Activated T-helper 1 cell treated with anti-CD3 and anti-CD28 coated beads, Interleukin-12 subunit alpha, Interleukin-12 subunit beta, Interleukin-2, Interleukin-4 antibody, amounts not matched to agents 30 ng/mL and 10 ng/mL and 1 ng/mL, durations not matched to agents 14 hours and 24 hours and 36 hours (primary cell): ENCODE data around the gene GTPBP3. TPM values are rescaled to one million over a fixed set of nuclear protein-coding genes. Genes with fewer than 3 reads are reported as not detected.

Experiments used
- DNase-seq: peaks from one replicate; pipeline ENCODE4 v3.0.0; 2021; ENCODE audit warnings: low spot score
- H3K27ac Mint-ChIP-seq: one replicate; pipeline ENCODE4 v1.8.0; 2021; ENCODE audit warnings: mild to moderate bottlenecking, mixed read lengths
- H3K27me3 Mint-ChIP-seq: one replicate; pipeline ENCODE4 v1.8.0; 2022; ENCODE audit warnings: mild to moderate bottlenecking, moderate library complexity, mixed read lengths; ENCODE audit not compliant: insufficient read depth
- H3K36me3 Mint-ChIP-seq: one replicate; pipeline ENCODE4 v1.8.0; 2021; ENCODE audit warnings: low read depth, mixed read lengths
- H3K4me1 Mint-ChIP-seq: one replicate; pipeline ENCODE4 v1.8.0; 2021; ENCODE audit warnings: low read depth, mixed read lengths
- H3K4me3 Mint-ChIP-seq: one replicate; pipeline ENCODE4 v1.8.0; 2021; ENCODE audit warnings: mild to moderate bottlenecking, moderate library complexity, mixed read lengths
- H3K9me3 Mint-ChIP-seq: one replicate; pipeline ENCODE4 v1.8.0; 2021; ENCODE audit warnings: mixed read lengths
- intact Hi-C: fragments of 100-400 bp; cut with micrococcal nuclease; formaldehyde crosslinking; loops from one replicate; pipeline ENCODE4 v1.15.1; 2024
- total RNA-seq: library from RNA; stranded (reverse); gene quantifications from 2 replicates; pipeline ENCODE4 v1.2.3, GENCODE V29; 2022

Gene GTPBP3
- total RNA-seq, 1 donor from 2014 or later: 72.0 TPM

DNA sequence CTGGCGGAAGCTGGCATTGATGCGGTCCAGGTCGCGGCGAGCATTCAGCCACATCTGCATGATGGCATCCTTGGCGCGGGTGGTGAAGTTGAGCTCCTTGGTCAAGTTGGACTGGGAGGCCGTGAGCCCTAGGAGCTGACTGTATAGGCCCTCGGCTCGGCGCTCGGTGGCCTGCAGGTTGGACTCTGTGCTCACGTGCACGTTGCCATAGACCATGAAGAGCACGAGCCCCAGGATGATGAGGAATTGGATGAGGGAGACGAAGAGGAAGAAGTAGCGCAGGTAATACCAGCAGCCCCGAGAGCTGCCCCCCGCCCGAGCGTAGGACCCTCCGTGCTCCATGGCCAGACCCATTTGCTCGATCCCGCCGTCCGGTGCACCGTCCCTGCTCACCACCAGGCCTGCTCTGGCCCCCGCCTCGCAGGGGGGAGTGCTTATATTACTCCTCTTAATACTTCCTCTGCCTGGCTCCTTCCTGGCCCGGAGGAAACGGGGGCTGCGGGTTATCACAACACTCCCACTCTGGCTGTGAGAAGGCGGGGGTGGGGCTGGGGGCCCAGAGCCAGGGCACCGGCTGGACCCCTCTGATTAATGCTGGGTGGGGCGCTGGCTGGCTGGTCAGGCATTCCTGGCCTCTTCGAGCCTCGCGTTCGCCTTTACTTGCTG lies 39.7 kb downstream of the GTPBP3 start, which contains the start of gene PLVAP:
TSS of gene PLVAP (minus strand) at position 408 of the 666 bp plus-strand sequence. CDS start at position 354, 54 bp downstream.
- Mint-ChIP-seq H3K36me3 (no peaks in the 10 kb centered on the region), H3K27me3 (no peaks in the 10 kb centered on the region), H3K9me3 (peaks cover 3% of the 10 kb centered on the region), H3K27ac (no peak within 1 kb of the TSS), H3K4me3 (no peak within 1 kb of the TSS), H3K4me1 (no peaks in the 10 kb centered on the region)
- DNase-seq: no peak
- intact Hi-C loops: no loop called here

DNA sequence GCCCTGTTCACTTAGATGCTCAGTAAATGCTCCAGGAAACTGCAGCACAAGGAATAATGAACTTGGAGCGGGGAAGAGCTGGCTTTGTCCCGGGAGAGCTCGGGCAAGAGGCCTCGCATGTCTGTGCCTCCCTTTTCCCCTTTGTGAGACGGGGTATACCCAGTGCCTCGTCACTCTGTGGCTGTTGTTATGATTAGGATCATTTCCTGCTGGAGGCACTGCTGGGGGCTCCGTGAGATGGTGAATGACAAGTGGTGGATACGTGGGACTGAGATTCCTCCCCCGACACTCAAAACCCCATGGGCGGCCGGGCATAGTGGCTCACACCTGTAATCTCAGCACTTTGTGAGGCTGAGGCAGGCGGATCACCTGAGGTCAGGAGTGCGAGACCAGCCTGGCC lies 40.9 kb downstream of the GTPBP3 start:
- Mint-ChIP-seq H3K27me3 (no peaks in the 10 kb centered on the region), H3K4me1 (peaks cover 5% of the 10 kb centered on the region), H3K36me3 (no peaks in the 10 kb centered on the region), H3K4me3 (no peak overlapping the region), H3K27ac (no peak overlapping the region), H3K9me3 (peaks cover 3% of the 10 kb centered on the region)
- no peak for DNase-seq
- intact Hi-C loops: no loop called here

DNA sequence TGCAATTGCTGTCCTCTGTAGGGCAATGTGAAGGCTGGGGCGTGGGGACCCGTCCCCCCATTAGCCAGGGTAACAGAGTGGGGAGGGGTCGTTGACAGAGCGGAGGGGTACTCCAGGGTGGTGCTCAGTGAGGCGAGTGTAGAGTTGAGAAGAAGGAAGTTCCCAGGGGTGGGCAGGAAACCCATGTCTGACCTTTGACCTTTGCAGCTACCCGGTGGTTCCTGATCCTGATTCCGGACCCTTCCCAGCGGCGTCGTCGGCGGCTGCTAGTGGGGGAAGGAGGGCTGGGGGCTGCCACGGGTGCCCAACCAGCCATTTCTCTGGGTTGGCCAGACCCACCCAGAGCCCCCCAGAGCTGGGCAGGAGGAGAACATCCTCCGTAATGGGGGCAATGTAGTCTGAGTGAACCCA lies 41.9 kb downstream of the GTPBP3 start:
- peaks cover 3% of the 10 kb centered on the region for H3K9me3 Mint-ChIP-seq
- no peak for DNase-seq
- H3K27me3 Mint-ChIP-seq: no peaks in the 10 kb centered on the region
- H3K27ac Mint-ChIP-seq: no peak overlapping the region
- no peak overlapping the region for H3K4me3 Mint-ChIP-seq
- no peaks in the 10 kb centered on the region for H3K36me3 Mint-ChIP-seq
- intact Hi-C loops: no loop called here
- H3K4me1 Mint-ChIP-seq: peaks cover 5% of the 10 kb centered on the region

DNA sequence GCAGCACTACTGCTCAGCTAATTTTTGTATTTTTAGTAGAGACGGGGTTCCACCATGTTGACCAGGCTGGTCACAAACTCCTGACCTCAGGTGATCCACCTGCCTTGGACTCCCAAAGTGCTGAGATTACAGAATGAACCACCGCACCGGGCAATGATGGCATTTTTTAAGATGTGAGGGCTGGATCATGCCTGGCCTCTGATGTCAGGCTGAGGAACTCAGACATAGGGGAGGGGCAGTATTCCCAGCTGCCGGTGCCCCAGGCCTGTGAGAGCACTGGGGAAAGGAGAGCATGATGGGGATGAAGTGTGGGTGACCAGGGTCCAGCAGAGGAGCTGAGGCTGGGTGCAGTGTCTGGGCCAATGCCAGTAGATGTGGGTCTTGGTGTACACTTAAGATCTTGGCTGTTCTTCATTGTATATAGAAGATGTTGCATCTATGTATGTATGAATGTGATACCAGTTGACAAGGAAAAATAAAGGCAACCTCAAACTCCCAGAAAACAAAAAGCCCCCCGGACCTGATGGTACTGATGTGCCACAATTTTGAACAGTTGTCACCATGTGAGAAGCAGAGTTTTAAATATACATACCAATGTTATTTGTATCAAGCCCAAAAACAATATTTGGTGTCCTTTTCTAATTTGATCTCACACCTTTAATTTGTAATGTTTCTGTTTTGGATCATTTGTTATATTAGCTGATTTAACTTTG lies 43.2 kb downstream of the GTPBP3 start:
- Mint-ChIP-seq H3K36me3 (no peaks in the 10 kb centered on the region), H3K27ac (no peak overlapping the region), H3K9me3 (peaks cover 3% of the 10 kb centered on the region), H3K4me1 (peaks cover 5% of the 10 kb centered on the region), H3K4me3 (no peak overlapping the region), H3K27me3 (no peaks in the 10 kb centered on the region)
- no peak for DNase-seq
- intact Hi-C loops: loop anchor here (10.0 kb wide), 1 partner anchor 316 kb away; no protein-coding TSS in a partner anchor

DNA sequence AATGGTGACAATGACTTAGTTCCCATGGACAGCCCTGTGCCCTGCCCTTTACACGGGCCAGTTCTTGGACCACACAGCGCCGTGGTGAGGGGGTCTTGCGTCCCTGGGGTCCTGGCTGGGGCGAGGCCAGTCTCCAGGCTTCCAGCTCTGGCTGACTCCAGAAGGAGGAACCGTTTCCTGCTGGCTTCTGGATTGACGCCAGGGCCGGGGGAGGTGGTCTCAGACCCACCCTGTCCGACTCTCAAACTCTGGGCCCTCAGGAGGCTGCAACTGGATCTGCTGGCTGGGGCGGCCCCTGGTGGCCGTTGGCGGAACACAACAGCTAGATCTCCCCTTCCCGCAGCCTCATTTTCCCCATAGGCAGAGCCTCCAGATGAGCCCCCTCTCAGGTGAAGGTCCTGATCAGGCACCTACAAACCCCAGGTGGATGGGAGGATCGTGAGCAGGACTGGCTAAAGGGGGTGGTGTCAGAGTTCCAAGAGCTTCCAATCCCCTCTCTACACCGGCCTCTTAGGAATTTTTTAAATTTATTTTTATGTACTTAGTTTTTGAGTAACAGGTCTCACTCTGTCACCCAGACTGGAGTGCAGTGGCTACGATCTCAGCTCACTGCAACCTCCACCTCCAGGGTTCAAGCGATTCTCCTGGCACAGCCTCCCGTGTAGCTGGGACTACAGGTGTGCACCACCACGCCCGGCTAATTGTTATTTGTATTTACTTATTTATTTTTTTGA lies 48.7 kb downstream of the GTPBP3 start:
- H3K27ac Mint-ChIP-seq: no peak overlapping the region
- peaks cover 10% of the 10 kb centered on the region for H3K4me1 Mint-ChIP-seq
- intact Hi-C loops: loop anchor here (1.0 to 10.0 kb wide), 3 partner anchors 40 to 321 kb away; no protein-coding TSS in a partner anchor
- peaks cover 21% of the 10 kb centered on the region for H3K27me3 Mint-ChIP-seq
- peak; percentile 46 for DNase-seq
- H3K4me3 Mint-ChIP-seq: no peak overlapping the region
- H3K36me3 Mint-ChIP-seq: no peaks in the 10 kb centered on the region
- H3K9me3 Mint-ChIP-seq: peaks cover 4% of the 10 kb centered on the region

DNA sequence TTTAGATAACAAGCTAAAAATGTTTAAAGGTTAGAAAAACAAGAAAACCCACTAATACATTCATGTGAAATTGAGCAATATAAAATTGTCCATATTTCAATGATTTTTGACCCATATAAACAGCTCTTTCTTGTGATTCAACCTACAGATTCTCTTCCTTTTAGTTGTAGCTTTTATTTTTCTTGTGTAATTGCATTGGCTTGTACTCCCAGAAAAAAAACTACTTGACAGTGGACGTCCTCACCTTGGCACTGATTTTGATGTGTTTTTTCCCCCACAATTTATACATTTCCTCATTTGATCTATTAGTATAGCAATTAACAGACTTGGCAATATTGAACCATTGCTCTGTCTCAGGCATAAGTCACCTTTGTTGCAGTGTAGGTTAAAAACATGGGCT lies 51.9 kb downstream of the GTPBP3 start:
- Mint-ChIP-seq H3K27ac (no peak overlapping the region), H3K9me3 (peaks cover 4% of the 10 kb centered on the region), H3K4me1 (peaks cover 11% of the 10 kb centered on the region), H3K4me3 (no peak overlapping the region), H3K36me3 (no peaks in the 10 kb centered on the region), H3K27me3 (peaks cover 21% of the 10 kb centered on the region)
- DNase-seq: no peak
- intact Hi-C loops: loop anchor here (10.0 kb wide), 1 partner anchor 324 kb away; no protein-coding TSS in a partner anchor

DNA sequence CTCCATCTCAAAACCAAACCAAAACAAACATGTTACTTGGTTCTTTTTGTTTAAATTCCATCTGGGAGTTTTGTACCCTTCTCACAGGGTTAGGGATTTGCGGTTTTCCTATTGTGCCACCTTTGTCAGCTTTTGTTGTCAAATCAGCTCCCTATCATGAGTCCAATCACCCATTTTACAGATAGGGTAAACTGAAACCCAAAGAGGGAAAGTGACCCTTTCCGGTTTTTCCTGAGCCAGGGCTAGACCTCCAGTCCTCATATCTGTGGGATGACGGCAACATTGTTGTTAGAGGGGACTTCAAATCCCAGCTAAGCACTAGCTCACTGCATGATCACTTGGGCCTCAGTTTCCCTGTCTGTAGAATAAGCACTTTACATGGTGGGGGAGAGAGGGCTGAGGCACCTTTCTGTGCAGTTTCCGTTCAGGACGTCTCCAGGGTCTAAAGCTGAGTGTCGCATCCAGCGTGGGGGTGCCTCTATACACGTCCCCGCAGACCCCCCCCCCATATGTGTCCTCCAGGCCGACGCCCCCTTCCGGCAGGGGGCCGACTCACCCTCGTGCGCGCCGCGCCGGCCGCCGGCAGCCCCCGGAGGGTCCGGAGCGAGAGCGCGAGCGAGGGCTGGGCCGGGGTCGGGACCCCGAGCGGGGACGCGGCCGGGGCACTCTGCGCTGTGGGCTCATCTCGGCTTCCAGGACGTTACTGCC lies 52.8 kb downstream of the GTPBP3 start:
- intact Hi-C loops: loop anchor here (10.0 kb wide), 1 partner anchor 325 kb away; no protein-coding TSS in a partner anchor
- DNase-seq: no peak
- H3K4me1 Mint-ChIP-seq: peaks cover 16% of the 10 kb centered on the region
- H3K4me3 Mint-ChIP-seq: peak overlapping the region; percentile 90
- H3K9me3 Mint-ChIP-seq: peaks cover 4% of the 10 kb centered on the region
- H3K27ac Mint-ChIP-seq: no peak overlapping the region
- no peaks in the 10 kb centered on the region for H3K36me3 Mint-ChIP-seq
- H3K27me3 Mint-ChIP-seq: peaks cover 21% of the 10 kb centered on the region

DNA sequence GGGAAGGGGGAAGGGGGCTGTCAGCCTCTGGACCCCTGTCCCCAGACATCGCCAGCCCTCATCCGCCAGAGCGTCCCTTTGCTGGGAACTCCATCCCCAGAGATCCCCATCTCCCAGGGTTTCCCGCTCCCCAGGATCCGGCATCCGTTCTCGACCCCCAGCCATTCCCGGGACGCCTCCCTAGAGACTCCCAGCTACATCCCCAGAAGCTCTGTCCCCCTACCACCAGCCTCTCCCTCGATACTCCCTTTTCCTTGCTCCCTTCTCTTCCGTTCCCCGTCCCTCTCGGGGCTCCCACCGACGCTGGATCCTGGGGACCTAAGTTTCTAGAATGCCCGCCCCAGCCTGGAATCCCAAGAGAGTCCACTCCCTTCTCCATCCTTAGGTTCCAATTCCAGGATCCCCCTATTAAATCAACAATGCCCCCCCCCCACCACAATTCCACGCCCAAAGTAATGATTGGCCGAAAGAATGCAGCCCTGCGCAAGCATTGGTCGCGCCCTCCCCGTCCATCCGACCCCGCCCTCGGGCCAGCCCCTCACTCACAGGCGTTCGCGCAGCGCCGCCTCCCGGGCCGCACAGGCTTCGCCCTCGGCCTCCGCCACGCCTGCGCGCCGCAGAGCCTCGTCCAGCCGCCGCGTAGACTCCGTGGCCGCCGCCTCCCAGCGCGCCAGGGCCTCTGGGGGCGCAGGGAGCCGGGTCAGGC lies 53.5 kb downstream of the GTPBP3 start:
- Mint-ChIP-seq H3K27ac (peak overlapping the region; percentile 29), H3K4me1 (peaks cover 20% of the 10 kb centered on the region), H3K36me3 (no peaks in the 10 kb centered on the region), H3K4me3 (peak overlapping the region; percentile 90), H3K9me3 (peaks cover 4% of the 10 kb centered on the region), H3K27me3 (peaks cover 21% of the 10 kb centered on the region)
- DNase-seq: peak; percentile 88
- intact Hi-C loops: loop anchor here (1.0 kb wide), 5 partner anchors 12 to 124 kb away; partner anchors contain the start of genes BABAM1 and MVB12A

DNA sequence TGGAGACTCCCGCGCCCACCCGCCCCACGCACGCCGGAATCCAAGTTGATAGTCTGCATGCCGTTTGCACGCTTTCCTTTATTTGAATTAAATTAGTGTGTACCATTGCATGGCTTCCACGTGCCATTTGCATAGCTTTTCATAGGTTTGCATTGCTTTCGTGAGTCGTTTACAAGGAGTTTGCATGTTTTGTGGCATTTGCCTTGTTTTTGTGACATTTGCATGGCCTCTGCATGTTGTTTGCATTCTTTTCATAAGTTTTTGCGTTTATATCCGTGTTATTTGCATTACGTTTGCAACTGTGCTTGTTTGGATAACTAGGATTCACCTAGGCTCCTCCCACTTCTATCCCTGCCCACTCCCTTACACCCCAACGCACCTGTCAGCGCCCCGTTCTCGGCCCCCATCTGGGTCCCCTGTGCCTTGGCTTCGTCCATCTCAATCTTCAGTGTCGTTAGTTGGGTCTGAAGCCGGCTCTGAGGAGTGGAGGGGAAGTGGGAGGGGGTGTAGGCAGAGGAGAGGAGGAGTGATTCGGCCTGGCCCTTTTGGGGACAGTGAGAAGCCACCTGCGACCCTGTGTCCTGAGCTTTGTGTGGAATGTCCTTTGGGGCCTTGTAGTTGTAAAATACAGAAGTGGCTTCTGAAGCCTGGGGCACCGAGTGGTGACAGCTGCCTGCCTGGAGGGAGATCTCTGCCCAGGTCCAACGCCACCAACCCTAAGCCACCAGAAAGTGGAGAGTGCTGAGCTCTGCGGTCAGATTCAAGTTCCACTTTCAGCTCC lies 54.2 kb downstream of the GTPBP3 start:
- peaks cover 18% of the 10 kb centered on the region for H3K27me3 Mint-ChIP-seq
- no peak overlapping the region for H3K27ac Mint-ChIP-seq
- H3K4me3 Mint-ChIP-seq: peak overlapping the region; percentile 78
- no peak for DNase-seq
- intact Hi-C loops: loop anchor here (1.0 kb wide), 5 partner anchors 12 to 124 kb away; partner anchors contain the start of genes BABAM1 and MVB12A
- peaks cover 4% of the 10 kb centered on the region for H3K9me3 Mint-ChIP-seq
- peaks cover 20% of the 10 kb centered on the region for H3K4me1 Mint-ChIP-seq
- no peaks in the 10 kb centered on the region for H3K36me3 Mint-ChIP-seq
